Measurements from ENCODE around the gene TFF1.

The TFF1 gene

DNA sequence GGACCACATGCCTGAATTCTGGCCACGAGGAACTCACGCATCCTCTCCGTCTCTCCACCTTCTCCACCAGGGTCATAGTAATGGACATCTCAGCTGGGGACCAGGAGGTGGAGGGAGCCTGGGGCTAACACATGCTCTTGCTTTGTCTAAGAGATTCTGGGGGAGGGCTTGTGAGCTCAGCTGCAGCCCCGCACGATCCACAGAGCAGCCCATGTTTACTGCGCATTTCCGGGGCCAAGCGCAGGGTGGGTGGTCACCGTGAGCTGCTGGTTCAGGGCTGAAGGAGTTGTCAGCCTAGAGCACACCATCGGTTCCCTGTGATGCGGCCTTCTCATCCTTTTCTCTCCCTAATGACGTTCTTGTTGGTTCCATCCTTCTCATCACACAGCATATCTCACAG lies 8.1 kb downstream of the TFF1 start:
- Histone ChIP-seq H3K4me3 (ENCODE audit: low read length) (no peak overlapping the region), H2AFZ (ENCODE audit: low read length) (no peak overlapping the region), H4K20me1 (ENCODE audit: insufficient read depth, low read length) (no peaks in the 10 kb centered on the region), H3K79me2 (ENCODE audit: low read length) (no peaks in the 10 kb centered on the region), H3K4me2 (ENCODE audit: low read depth, low read length) (peak overlapping the region; percentile 10; the same call in 1 of the 2 replicates), H3K27me3 (replicated peaks; ENCODE audit: insufficient read depth, low read length) (peaks cover 100% of the 10 kb centered on the region), H3F3A (ENCODE audit: insufficient read depth, low read length) (no peaks in the 10 kb centered on the region), H3K36me3 (replicated peaks; ENCODE audit: insufficient read depth, low read length) (no peaks in the 10 kb centered on the region), H3K9me2 (replicated peaks; ENCODE audit: insufficient read depth, low read length) (no peaks in the 10 kb centered on the region), H3K4me1 (ENCODE audit: low read length) (no peaks in the 10 kb centered on the region), H3K9me3 (replicated peaks; ENCODE audit: insufficient read depth, low read length) (no peaks in the 10 kb centered on the region), H3K9ac (ENCODE audit: low read length) (no peak overlapping the region), H3K27ac (ENCODE audit: low read length) (no peak overlapping the region)
- TF ChIP-seq EZH2 (optimal IDR thresholded peaks at IDR 0.05; ENCODE audit: low read depth, low read length): no peak
- TF ChIP-seq, protein P1, sequence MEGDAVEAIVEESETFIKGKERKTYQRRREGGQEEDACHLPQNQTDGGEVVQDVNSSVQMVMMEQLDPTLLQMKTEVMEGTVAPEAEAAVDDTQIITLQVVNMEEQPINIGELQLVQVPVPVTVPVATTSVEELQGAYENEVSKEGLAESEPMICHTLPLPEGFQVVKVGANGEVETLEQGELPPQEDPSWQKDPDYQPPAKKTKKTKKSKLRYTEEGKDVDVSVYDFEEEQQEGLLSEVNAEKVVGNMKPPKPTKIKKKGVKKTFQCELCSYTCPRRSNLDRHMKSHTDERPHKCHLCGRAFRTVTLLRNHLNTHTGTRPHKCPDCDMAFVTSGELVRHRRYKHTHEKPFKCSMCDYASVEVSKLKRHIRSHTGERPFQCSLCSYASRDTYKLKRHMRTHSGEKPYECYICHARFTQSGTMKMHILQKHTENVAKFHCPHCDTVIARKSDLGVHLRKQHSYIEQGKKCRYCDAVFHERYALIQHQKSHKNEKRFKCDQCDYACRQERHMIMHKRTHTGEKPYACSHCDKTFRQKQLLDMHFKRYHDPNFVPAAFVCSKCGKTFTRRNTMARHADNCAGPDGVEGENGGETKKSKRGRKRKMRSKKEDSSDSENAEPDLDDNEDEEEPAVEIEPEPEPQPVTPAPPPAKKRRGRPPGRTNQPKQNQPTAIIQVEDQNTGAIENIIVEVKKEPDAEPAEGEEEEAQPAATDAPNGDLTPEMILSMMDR (IDR thresholded peaks at IDR 0.05; ENCODE audit: low read length): no peak
- no peak for TF ChIP-seq EZH2phosphoT487 (IDR thresholded peaks at IDR 0.05; ENCODE audit: low read length)
- DNase-seq: no peak

DNA sequence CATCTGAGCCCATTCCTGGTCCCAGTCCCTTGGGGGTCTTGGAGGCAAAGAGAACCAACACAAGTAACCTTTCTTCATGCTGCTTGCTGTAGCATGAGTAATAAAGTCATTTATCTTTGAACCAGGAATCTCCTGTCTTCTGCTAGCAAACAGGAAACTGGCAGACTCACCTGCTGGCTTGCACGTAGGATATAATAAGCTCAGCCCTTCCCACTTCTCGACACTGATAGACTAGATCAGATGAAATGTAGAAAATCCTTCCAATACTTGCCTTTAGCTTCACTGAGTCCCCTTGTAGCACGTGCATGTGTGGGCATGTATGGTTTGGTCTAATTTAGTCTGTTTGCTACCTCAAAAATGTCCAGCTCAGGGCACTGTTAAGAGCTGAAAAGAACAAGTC lies 9.0 kb downstream of the TFF1 start:
- Histone ChIP-seq H3K4me1 (ENCODE audit: low read length) (no peaks in the 10 kb centered on the region), H3K27me3 (replicated peaks; ENCODE audit: insufficient read depth, low read length) (peaks cover 100% of the 10 kb centered on the region), H3K4me2 (ENCODE audit: low read depth, low read length) (no peak overlapping the region), H3F3A (ENCODE audit: insufficient read depth, low read length) (no peaks in the 10 kb centered on the region), H4K20me1 (ENCODE audit: insufficient read depth, low read length) (no peaks in the 10 kb centered on the region), H3K27ac (ENCODE audit: low read length) (no peak overlapping the region), H3K9ac (ENCODE audit: low read length) (no peak overlapping the region), H3K79me2 (ENCODE audit: low read length) (no peaks in the 10 kb centered on the region), H3K9me3 (replicated peaks; ENCODE audit: insufficient read depth, low read length) (no peaks in the 10 kb centered on the region), H2AFZ (ENCODE audit: low read length) (no peak overlapping the region), H3K4me3 (ENCODE audit: low read length) (no peak overlapping the region), H3K36me3 (replicated peaks; ENCODE audit: insufficient read depth, low read length) (no peaks in the 10 kb centered on the region), H3K9me2 (replicated peaks; ENCODE audit: insufficient read depth, low read length) (no peaks in the 10 kb centered on the region)
- TF ChIP-seq EZH2 (optimal IDR thresholded peaks at IDR 0.05; ENCODE audit: low read depth, low read length): no peak
- TF ChIP-seq, protein P1 (IDR thresholded peaks at IDR 0.05; ENCODE audit: low read length): no peak
- DNase-seq: no peak

DNA sequence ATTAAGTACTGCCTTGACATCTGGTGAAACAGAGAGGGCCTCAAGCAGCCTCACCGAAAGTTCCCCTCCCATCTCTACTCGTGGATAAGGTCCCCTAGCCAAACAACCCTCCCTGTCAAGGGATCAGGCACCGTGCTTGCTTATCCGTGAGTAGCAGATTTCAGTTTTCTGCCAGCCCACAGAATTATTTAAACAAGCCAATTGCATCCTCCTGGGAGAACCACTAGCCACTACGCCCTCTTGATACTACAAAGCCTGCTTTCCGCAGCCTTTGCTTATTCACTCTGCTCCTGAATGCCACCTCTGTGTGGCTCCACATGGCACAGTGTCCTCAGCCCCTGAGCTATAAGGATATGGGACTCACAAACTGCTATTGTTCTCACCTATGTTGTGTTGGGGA lies 9.7 kb downstream of the TFF1 start:
- Histone ChIP-seq H3K36me3 (replicated peaks; ENCODE audit: insufficient read depth, low read length) (no peaks in the 10 kb centered on the region), H3K9me2 (replicated peaks; ENCODE audit: insufficient read depth, low read length) (no peaks in the 10 kb centered on the region), H3K4me3 (ENCODE audit: low read length) (no peak overlapping the region), H3K4me2 (ENCODE audit: low read depth, low read length) (no peak overlapping the region), H3K4me1 (ENCODE audit: low read length) (no peaks in the 10 kb centered on the region), H2AFZ (ENCODE audit: low read length) (no peak overlapping the region), H3K9ac (ENCODE audit: low read length) (no peak overlapping the region), H3K27me3 (replicated peaks; ENCODE audit: insufficient read depth, low read length) (peaks cover 100% of the 10 kb centered on the region), H3K79me2 (ENCODE audit: low read length) (no peaks in the 10 kb centered on the region), H3K9me3 (replicated peaks; ENCODE audit: insufficient read depth, low read length) (no peaks in the 10 kb centered on the region), H4K20me1 (ENCODE audit: insufficient read depth, low read length) (no peaks in the 10 kb centered on the region), H3F3A (ENCODE audit: insufficient read depth, low read length) (no peaks in the 10 kb centered on the region), H3K27ac (ENCODE audit: low read length) (no peak overlapping the region)
- TF ChIP-seq EZH2phosphoT487 (IDR thresholded peaks at IDR 0.05; ENCODE audit: low read length) (no peak), EZH2 (optimal IDR thresholded peaks at IDR 0.05; ENCODE audit: low read depth, low read length) (no peak)
- TF ChIP-seq, protein P1 (IDR thresholded peaks at IDR 0.05; ENCODE audit: low read length): no peak
- DNase-seq: no peak
